Measurements from ENCODE around the gene KSR2. TPM values are rescaled to one million over a fixed set of nuclear protein-coding genes. Genes with fewer than 3 reads are reported as not detected.
"Not testable (repeated sequence)": the region's sequence is repeated elsewhere in the genome, so short reads cannot be mapped to it uniquely, and the experiment has no call there.

KSR2 gene
- total RNA-seq, 2 donors from 2014 or later, result 0.07 TPM; not detected in 1

- H3K27me3 ChIP-seq (replicated peaks; ENCODE audit: insufficient read depth), result no peaks in the 10 kb centered on the region
- no peaks in the 10 kb centered on the region for H3K9me3 ChIP-seq
- ATAC-seq (ENCODE audit: insufficient number of reproducible peaks, low FRiP score, low read depth), result no peak
- H3K4me3 ChIP-seq, result no peak overlapping the region
- H3K27ac ChIP-seq, result no peak overlapping the region
- H3K4me1 ChIP-seq (ENCODE audit: control insufficient read depth in 1 of 2, low read depth in 2 of 2), result no peaks in the 10 kb centered on the region
- H3K36me3 ChIP-seq, result no peaks in the 10 kb centered on the region
- DNase-seq (ENCODE audit: low spot score), result no peak
- TF ChIP-seq CTCF (IDR thresholded peaks at IDR 0.05), result no peak
Measured at GRCh38 chr12:117876436-117876816, 92.4 kb downstream of the KSR2 start.

GRCh38 chr12:117875744-117876435 is 92.9 kb downstream of the KSR2 start:
- DNase-seq (ENCODE audit: low spot score) (no peak), ATAC-seq (ENCODE audit: insufficient number of reproducible peaks, low FRiP score, low read depth) (no peak)
- Histone ChIP-seq H3K36me3 (no peaks in the 10 kb centered on the region), H3K27me3 (replicated peaks; ENCODE audit: insufficient read depth) (no peaks in the 10 kb centered on the region), H3K4me1 (ENCODE audit: control insufficient read depth in 1 of 2, low read depth in 2 of 2) (no peaks in the 10 kb centered on the region), H3K27ac (no peak overlapping the region), H3K9me3 (no peaks in the 10 kb centered on the region), H3K4me3 (no peak overlapping the region)
- no peak for TF ChIP-seq CTCF (IDR thresholded peaks at IDR 0.05)

- H3K9me3 ChIP-seq, result no peaks in the 10 kb centered on the region
- H3K36me3 ChIP-seq, result no peaks in the 10 kb centered on the region
- H3K4me1 ChIP-seq (ENCODE audit: control insufficient read depth in 1 of 2, low read depth in 2 of 2), result no peaks in the 10 kb centered on the region
- H3K4me3 ChIP-seq, result no peak overlapping the region
- no peak for ATAC-seq (ENCODE audit: insufficient number of reproducible peaks, low FRiP score, low read depth)
- H3K27me3 ChIP-seq (replicated peaks; ENCODE audit: insufficient read depth), result no peaks in the 10 kb centered on the region
- TF ChIP-seq CTCF (IDR thresholded peaks at IDR 0.05), result peak; percentile 82
- H3K27ac ChIP-seq, result no peak overlapping the region
- DNase-seq (ENCODE audit: low spot score), result no peak
Measured at GRCh38 chr12:117874842-117875434, 93.9 kb downstream of the KSR2 start.

GRCh38 chr12:117874198-117874597 is 94.6 kb downstream of the KSR2 start:
- not testable (repeated sequence) for ATAC-seq (ENCODE audit: insufficient number of reproducible peaks, low FRiP score, low read depth); H3K9me3 ChIP-seq; H3K27me3 ChIP-seq (replicated peaks; ENCODE audit: insufficient read depth); H3K4me1 ChIP-seq (ENCODE audit: control insufficient read depth in 1 of 2, low read depth in 2 of 2); H3K4me3 ChIP-seq; H3K36me3 ChIP-seq; DNase-seq (ENCODE audit: low spot score); H3K27ac ChIP-seq

- ATAC-seq (ENCODE audit: insufficient number of reproducible peaks, low FRiP score, low read depth), result no peak
- no peaks in the 10 kb centered on the region for H3K36me3 ChIP-seq
Measured at GRCh38 chr12:117872546-117873169, 96.1 kb downstream of the KSR2 start.

More at GRCh38 chr12:117872546-117873169, 96.1 kb downstream of the KSR2 start:
- Histone ChIP-seq H3K9me3 (no peaks in the 10 kb centered on the region), H3K27ac (no peak overlapping the region), H3K4me1 (ENCODE audit: control insufficient read depth in 1 of 2, low read depth in 2 of 2) (no peaks in the 10 kb centered on the region), H3K4me3 (no peak overlapping the region), H3K27me3 (replicated peaks; ENCODE audit: insufficient read depth) (no peaks in the 10 kb centered on the region)
- DNase-seq (ENCODE audit: low spot score), result no peak
- no peak for TF ChIP-seq CTCF (IDR thresholded peaks at IDR 0.05)
